ENCODE results near the gene RPS27. TPM values are rescaled to one million over a fixed set of nuclear protein-coding genes. Genes with fewer than 3 reads are reported as not detected.

The RPS27 gene
- total RNA-seq, 1 donor from 2014 or later: 1,771 TPM

GRCh38 chr1:153967107-153967999 is 23.2 kb upstream of the RPS27 start, which contains the start of gene CREB3L4:
Gene CREB3L4, plus strand, starts transcription at chr1:153967902. Its CDS starts 624 bp downstream, at chr1:153968526.
- TF ChIP-seq, protein P1, sequence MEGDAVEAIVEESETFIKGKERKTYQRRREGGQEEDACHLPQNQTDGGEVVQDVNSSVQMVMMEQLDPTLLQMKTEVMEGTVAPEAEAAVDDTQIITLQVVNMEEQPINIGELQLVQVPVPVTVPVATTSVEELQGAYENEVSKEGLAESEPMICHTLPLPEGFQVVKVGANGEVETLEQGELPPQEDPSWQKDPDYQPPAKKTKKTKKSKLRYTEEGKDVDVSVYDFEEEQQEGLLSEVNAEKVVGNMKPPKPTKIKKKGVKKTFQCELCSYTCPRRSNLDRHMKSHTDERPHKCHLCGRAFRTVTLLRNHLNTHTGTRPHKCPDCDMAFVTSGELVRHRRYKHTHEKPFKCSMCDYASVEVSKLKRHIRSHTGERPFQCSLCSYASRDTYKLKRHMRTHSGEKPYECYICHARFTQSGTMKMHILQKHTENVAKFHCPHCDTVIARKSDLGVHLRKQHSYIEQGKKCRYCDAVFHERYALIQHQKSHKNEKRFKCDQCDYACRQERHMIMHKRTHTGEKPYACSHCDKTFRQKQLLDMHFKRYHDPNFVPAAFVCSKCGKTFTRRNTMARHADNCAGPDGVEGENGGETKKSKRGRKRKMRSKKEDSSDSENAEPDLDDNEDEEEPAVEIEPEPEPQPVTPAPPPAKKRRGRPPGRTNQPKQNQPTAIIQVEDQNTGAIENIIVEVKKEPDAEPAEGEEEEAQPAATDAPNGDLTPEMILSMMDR (IDR thresholded peaks at IDR 0.05): peak in 2 of 3 experiments; percentile 16 to 31
- peak; percentile 87 to 95 for TF ChIP-seq POLR2AphosphoS5 (IDR thresholded peaks at IDR 0.05; ENCODE audit: insufficient read depth in 1 of 2, low read depth in 1 of 2)
- TF ChIP-seq POLR2A (IDR thresholded peaks at IDR 0.05): peak in 1 of 2 donors; percentile 58
- Histone ChIP-seq H3K27ac (peak within 1 kb of the TSS; percentile 93), H3K36me3 (no peaks in the 10 kb centered on the region), H3K4me3 (peak within 1 kb of the TSS; percentile 63 to 65), H3K9me3 (no peaks in the 10 kb centered on the region), H3K27me3 (no peaks in the 10 kb centered on the region), H3K4me1 (peaks cover 52% of the 10 kb centered on the region)
- DNase-seq (ENCODE audit: extremely low spot score in 2 of 2): peak in 1 of 2 donors; percentile 96
- intact Hi-C loops (cut with DNase I): no loop called here

GRCh38 chr1:153968000-153968363 is 22.6 kb upstream of the RPS27 start:
- H3K27ac ChIP-seq: peak overlapping the region; percentile 93
- H3K9me3 ChIP-seq: no peaks in the 10 kb centered on the region
- peaks cover 46% of the 10 kb centered on the region for H3K4me1 ChIP-seq
- no peak for DNase-seq (ENCODE audit: extremely low spot score in 2 of 2)
- peak overlapping the region; percentile 63 to 65 for H3K4me3 ChIP-seq
- no peaks in the 10 kb centered on the region for H3K36me3 ChIP-seq
- TF ChIP-seq, protein P1 (IDR thresholded peaks at IDR 0.05): no peak
- TF ChIP-seq POLR2AphosphoS5 (IDR thresholded peaks at IDR 0.05; ENCODE audit: insufficient read depth in 1 of 2, low read depth in 1 of 2) (no peak), POLR2A (IDR thresholded peaks at IDR 0.05) (no peak)
- no peaks in the 10 kb centered on the region for H3K27me3 ChIP-seq
- intact Hi-C loops (cut with DNase I): no loop called here

DNA sequence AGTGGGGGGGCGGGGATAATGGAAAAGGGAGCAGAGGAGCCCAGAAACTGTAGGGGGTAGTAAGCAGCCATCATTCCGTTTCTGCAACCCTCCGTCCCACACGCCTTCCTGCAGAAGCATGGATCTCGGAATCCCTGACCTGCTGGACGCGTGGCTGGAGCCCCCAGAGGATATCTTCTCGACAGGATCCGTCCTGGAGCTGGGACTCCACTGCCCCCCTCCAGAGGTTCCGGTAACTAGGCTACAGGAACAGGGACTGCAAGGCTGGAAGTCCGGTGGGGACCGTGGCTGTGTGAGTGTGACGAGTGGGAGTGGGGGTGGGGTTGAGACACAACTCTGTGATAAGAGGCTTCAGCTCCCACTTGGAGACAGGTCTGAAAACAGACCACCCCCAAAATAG is 22.2 kb upstream of the RPS27 start:
- no peak for TF ChIP-seq POLR2A (IDR thresholded peaks at IDR 0.05)
- TF ChIP-seq, protein P1 (IDR thresholded peaks at IDR 0.05): no peak
- Histone ChIP-seq H3K9me3 (no peaks in the 10 kb centered on the region), H3K27me3 (no peaks in the 10 kb centered on the region), H3K36me3 (no peaks in the 10 kb centered on the region), H3K4me3 (peak overlapping the region; percentile 63 to 65), H3K4me1 (peaks cover 45% of the 10 kb centered on the region), H3K27ac (peak overlapping the region; percentile 93)
- intact Hi-C loops (cut with DNase I): no loop called here
- no peak for DNase-seq (ENCODE audit: extremely low spot score in 2 of 2)

DNA sequence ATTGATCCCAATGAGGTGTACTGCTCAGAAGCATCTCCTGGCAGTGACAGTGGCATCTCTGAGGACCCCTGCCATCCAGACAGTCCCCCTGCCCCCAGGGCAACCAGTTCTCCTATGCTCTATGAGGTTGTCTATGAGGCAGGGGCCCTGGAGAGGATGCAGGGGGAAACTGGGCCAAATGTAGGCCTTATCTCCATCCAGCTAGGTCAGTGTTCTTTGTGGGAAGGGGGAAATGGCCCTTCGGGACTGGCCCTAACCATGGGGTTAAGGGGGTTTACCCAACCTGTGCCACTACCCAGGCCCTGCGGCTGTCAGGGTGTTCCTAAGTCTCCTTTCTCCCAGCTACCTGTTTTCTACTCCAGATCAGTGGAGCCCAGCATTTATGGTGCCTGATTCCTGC is 21.6 kb upstream of the RPS27 start:
- H3K9me3 ChIP-seq: no peaks in the 10 kb centered on the region
- DNase-seq (ENCODE audit: extremely low spot score in 2 of 2): no peak
- H3K4me1 ChIP-seq: peaks cover 43% of the 10 kb centered on the region
- peaks cover 0 to 4% of the 10 kb centered on the region in 2 donors for H3K36me3 ChIP-seq
- H3K27ac ChIP-seq: no peak overlapping the region
- TF ChIP-seq, protein P1 (IDR thresholded peaks at IDR 0.05): no peak
- TF ChIP-seq POLR2AphosphoS5 (IDR thresholded peaks at IDR 0.05; ENCODE audit: insufficient read depth in 1 of 2, low read depth in 1 of 2): no peak
- TF ChIP-seq POLR2A (IDR thresholded peaks at IDR 0.05): no peak
- intact Hi-C loops (cut with DNase I): no loop called here
- H3K4me3 ChIP-seq: no peak overlapping the region
- H3K27me3 ChIP-seq: no peaks in the 10 kb centered on the region

- no peaks in the 10 kb centered on the region for H3K9me3 ChIP-seq
- TF ChIP-seq, protein P1 (IDR thresholded peaks at IDR 0.05): no peak
- TF ChIP-seq POLR2AphosphoS5 (IDR thresholded peaks at IDR 0.05; ENCODE audit: insufficient read depth in 1 of 2, low read depth in 1 of 2) (no peak), POLR2A (IDR thresholded peaks at IDR 0.05) (no peak)
- no peaks in the 10 kb centered on the region for H3K27me3 ChIP-seq
- H3K36me3 ChIP-seq: peaks cover 0 to 18% of the 10 kb centered on the region in 2 donors
- DNase-seq (ENCODE audit: extremely low spot score in 2 of 2): no peak
- H3K4me3 ChIP-seq: no peak overlapping the region
- H3K4me1 ChIP-seq: peaks cover 31% of the 10 kb centered on the region
- H3K27ac ChIP-seq: no peak overlapping the region
- intact Hi-C loops (cut with DNase I): no loop called here
Measured at GRCh38 chr1:153970346-153970745, 20.2 kb upstream of the RPS27 start.

All from vagina (tissue), 2 donors.